K562 (cell line): ENCODE measurements around the gene ZNF837. TPM values are rescaled to one million over a fixed set of nuclear protein-coding genes. Genes with fewer than 3 reads are reported as not detected.

Experiments used
- CUX1 ChIP-seq: fragments of 200-800 bp; sonication (Bioruptor generic); IDR thresholded peaks from 2 replicates; pipeline ENCODE4 v1.6.1; 2016; ENCODE audit warnings: missing genetic modification characterization, missing compliant biosample characterization
- ETV1 ChIP-seq: fragments of 450-650 bp; conservative IDR thresholded peaks from 2 replicates; pipeline ENCODE4 v1.6.1; 2016; ENCODE audit warnings: missing genetic modification characterization, control low read depth, low read depth, missing compliant biosample characterization
- NFE2L1 ChIP-seq: fragments of 450-650 bp; IDR thresholded peaks from 2 replicates; pipeline ENCODE4 v1.6.1; 2016; ENCODE audit warnings: missing genetic modification characterization, low read depth, mild to moderate bottlenecking, missing compliant biosample characterization, moderate library complexity, borderline replicate concordance
- TEAD4 ChIP-seq, 2 experiments: sonication (generic) in 1 of 2; formaldehyde crosslinking in 1 of 2; IDR thresholded peaks; 2 replicates each; pipeline versions ENCODE4 v1.6.1 to v1.8.0; 2012 to 2022; ENCODE audit warnings: borderline replicate concordance in 1 of 2, inconsistent platforms in 1 of 2, low read length in 1 of 2, mild to moderate bottlenecking in 1 of 2, missing genetic modification reagents in 1 of 2
- ZNF324 ChIP-seq: fragments of 250-450 bp; sonication (Bioruptor Pico); IDR thresholded peaks from 2 replicates; pipeline ENCODE4 v1.4.0; 2020; ENCODE audit warnings: mild to moderate bottlenecking
- polyA plus RNA-seq, 8 experiments: library from polyadenylated mRNA; depleted of rRNA in 4 of 8; stranded (reverse) in 5 of 8; unstranded in 3 of 8; fragments of >200 nt; fragmentation: Nextera tagmentation in 2 of 8; fragmentation: Illumina TruSeq in 1 of 8; extraction: Ambion mirVana in 2 of 8; extraction: Trizol in 1 of 8; gene quantifications; 2 replicates each; pipeline versions ENCODE4 v1.2.1 to v1.2.3, GENCODE V29; 2011 to 2014; ENCODE audit warnings: inconsistent platforms in 1 of 8, missing spikeins in 1 of 8
- total RNA-seq, 7 experiments: library from RNA; depleted of rRNA in 6 of 7; stranded (reverse); fragments of >200 nt in 6 of 7; fragmentation: Illumina TruSeq in 2 of 7; extraction: Trizol in 2 of 7; gene quantifications; 2 replicates each; pipeline versions ENCODE4 v1.2.1 to v1.2.3, GENCODE V29; 2011 to 2021; ENCODE audit warnings: low replicate concordance in 1 of 7
- TF ChIP-seq, protein P1 (sequence below), 2 experiments: fragments of 450-650 bp in 1 of 2; sonication (generic) in 1 of 2; formaldehyde crosslinking; conservative IDR thresholded peaks; 2 replicates each; pipeline versions ENCODE4 v1.4.0 to v1.8.1; 2020 to 2022; ENCODE audit warnings: mild to moderate bottlenecking in 1 of 2, missing genetic modification reagents in 1 of 2
- TF ChIP-seq, protein P2 (sequence below), 2 experiments: fragments of 150-350 bp in 1 of 2; IDR thresholded peaks; 2 replicates each; pipeline ENCODE4 v1.6.1; 2012 to 2016; ENCODE audit warnings: low read depth in 2 of 2, low read length in 2 of 2, mild to moderate bottlenecking in 1 of 2, moderate library complexity in 1 of 2
- TF ChIP-seq, protein P3 (sequence below): fragments of 250-450 bp; sonication (Bioruptor Pico); IDR thresholded peaks from 2 replicates; pipeline ENCODE4 v1.5.0; 2020; ENCODE audit warnings: mild to moderate bottlenecking, borderline replicate concordance
- TF ChIP-seq, protein P4 (sequence below): conservative IDR thresholded peaks from 2 replicates; pipeline ENCODE4 v1.6.1; 2011; ENCODE audit warnings: low read depth, mild to moderate bottlenecking, low read length; ENCODE audit not compliant: control insufficient read depth

The ZNF837 gene
- total and polyA plus RNA-seq, 9 of the 15 experiments (the other 6 are each of a cell fraction or from before 2014, with no cell fraction given), result 0.11 to 2.1 (median 0.57) TPM; not detected in 4

GRCh38 chr19:58362272-58362994 is 18.4 kb downstream of the ZNF837 start, which contains the start of gene ZNF497 (continued):
- TF ChIP-seq, protein P1, sequence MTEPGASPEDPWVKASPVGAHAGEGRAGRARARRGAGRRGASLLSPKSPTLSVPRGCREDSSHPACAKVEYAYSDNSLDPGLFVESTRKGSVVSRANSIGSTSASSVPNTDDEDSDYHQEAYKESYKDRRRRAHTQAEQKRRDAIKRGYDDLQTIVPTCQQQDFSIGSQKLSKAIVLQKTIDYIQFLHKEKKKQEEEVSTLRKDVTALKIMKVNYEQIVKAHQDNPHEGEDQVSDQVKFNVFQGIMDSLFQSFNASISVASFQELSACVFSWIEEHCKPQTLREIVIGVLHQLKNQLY (CRISPR knock-in tag; conservative IDR thresholded peaks at IDR 0.05), result no peak
- TF ChIP-seq NFE2L1 (tag), result no peak
- TF ChIP-seq, protein P2, sequence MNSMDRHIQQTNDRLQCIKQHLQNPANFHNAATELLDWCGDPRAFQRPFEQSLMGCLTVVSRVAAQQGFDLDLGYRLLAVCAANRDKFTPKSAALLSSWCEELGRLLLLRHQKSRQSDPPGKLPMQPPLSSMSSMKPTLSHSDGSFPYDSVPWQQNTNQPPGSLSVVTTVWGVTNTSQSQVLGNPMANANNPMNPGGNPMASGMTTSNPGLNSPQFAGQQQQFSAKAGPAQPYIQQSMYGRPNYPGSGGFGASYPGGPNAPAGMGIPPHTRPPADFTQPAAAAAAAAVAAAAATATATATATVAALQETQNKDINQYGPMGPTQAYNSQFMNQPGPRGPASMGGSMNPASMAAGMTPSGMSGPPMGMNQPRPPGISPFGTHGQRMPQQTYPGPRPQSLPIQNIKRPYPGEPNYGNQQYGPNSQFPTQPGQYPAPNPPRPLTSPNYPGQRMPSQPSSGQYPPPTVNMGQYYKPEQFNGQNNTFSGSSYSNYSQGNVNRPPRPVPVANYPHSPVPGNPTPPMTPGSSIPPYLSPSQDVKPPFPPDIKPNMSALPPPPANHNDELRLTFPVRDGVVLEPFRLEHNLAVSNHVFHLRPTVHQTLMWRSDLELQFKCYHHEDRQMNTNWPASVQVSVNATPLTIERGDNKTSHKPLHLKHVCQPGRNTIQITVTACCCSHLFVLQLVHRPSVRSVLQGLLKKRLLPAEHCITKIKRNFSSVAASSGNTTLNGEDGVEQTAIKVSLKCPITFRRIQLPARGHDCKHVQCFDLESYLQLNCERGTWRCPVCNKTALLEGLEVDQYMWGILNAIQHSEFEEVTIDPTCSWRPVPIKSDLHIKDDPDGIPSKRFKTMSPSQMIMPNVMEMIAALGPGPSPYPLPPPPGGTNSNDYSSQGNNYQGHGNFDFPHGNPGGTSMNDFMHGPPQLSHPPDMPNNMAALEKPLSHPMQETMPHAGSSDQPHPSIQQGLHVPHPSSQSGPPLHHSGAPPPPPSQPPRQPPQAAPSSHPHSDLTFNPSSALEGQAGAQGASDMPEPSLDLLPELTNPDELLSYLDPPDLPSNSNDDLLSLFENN (IDR thresholded peaks at IDR 0.05; ENCODE audit: low read depth in 2 of 2, low read length in 2 of 2), result 0 out of 4 replicates have a peak, but pooled peaks of 1 of the 2 experiments have one; percentile 9
- TF ChIP-seq, protein P3, sequence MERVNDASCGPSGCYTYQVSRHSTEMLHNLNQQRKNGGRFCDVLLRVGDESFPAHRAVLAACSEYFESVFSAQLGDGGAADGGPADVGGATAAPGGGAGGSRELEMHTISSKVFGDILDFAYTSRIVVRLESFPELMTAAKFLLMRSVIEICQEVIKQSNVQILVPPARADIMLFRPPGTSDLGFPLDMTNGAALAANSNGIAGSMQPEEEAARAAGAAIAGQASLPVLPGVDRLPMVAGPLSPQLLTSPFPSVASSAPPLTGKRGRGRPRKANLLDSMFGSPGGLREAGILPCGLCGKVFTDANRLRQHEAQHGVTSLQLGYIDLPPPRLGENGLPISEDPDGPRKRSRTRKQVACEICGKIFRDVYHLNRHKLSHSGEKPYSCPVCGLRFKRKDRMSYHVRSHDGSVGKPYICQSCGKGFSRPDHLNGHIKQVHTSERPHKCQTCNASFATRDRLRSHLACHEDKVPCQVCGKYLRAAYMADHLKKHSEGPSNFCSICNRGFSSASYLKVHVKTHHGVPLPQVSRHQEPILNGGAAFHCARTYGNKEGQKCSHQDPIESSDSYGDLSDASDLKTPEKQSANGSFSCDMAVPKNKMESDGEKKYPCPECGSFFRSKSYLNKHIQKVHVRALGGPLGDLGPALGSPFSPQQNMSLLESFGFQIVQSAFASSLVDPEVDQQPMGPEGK, result no peak
- peak; percentile 92 for TF ChIP-seq ETV1 (tag)
- TF ChIP-seq TEAD4 (IDR thresholded peaks at IDR 0.05; ENCODE audit: low read length), result peak; percentile 2; the same call in 1 of the 2 replicates
- no peak for TF ChIP-seq TEAD4 (CRISPR knock-in tag; IDR thresholded peaks at IDR 0.05; ENCODE audit: borderline replicate concordance)
- TF ChIP-seq ZNF324 (CRISPR knock-in tag), result no peak
- TF ChIP-seq, protein P4, sequence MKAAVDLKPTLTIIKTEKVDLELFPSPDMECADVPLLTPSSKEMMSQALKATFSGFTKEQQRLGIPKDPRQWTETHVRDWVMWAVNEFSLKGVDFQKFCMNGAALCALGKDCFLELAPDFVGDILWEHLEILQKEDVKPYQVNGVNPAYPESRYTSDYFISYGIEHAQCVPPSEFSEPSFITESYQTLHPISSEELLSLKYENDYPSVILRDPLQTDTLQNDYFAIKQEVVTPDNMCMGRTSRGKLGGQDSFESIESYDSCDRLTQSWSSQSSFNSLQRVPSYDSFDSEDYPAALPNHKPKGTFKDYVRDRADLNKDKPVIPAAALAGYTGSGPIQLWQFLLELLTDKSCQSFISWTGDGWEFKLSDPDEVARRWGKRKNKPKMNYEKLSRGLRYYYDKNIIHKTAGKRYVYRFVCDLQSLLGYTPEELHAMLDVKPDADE, result peak; percentile 83
- no peak for TF ChIP-seq CUX1
